Smooth muscle cell (in vitro differentiated cells): ENCODE data around the gene ZBTB46. TPM values are rescaled to one million over a fixed set of nuclear protein-coding genes. Genes with fewer than 3 reads are reported as not detected.

Source experiments
- DNase-seq: peaks from one replicate; lab custom pipeline; 2025; ENCODE audit not compliant: unreplicated experiment; lab: John Stamatoyannopoulos, UW
- H2AFZ ChIP-seq: fragments of 200-600 bp; sonication (generic); 2 replicates; pipeline ENCODE4 v1.6.0; 2016; ENCODE audit warnings: antibody characterized with exemption, low read depth, mild to moderate bottlenecking
- H3F3A ChIP-seq: fragments of 200-600 bp; sonication (generic); 2 replicates; pipeline ENCODE4 v1.6.0; 2017; ENCODE audit warnings: antibody characterized with exemption, low read depth
- H3K27ac ChIP-seq: fragments of 200-600 bp; sonication (generic); 2 replicates; pipeline ENCODE4 v1.5.1; 2016; ENCODE audit warnings: low read depth, mild to moderate bottlenecking
- H3K27me3 ChIP-seq: fragments of 200-600 bp; sonication (generic); 2 replicates; pipeline ENCODE4 v1.6.1; 2016; ENCODE audit warnings: low read depth, mild to moderate bottlenecking
- H3K36me3 ChIP-seq: fragments of 200-600 bp; sonication (generic); 2 replicates; pipeline ENCODE4 v1.5.1; 2016; ENCODE audit warnings: low read depth
- H3K4me1 ChIP-seq: fragments of 200-600 bp; sonication (generic); 2 replicates; pipeline ENCODE4 v1.5.1; 2016; ENCODE audit warnings: low read depth
- H3K4me2 ChIP-seq: fragments of 200-600 bp; sonication (generic); 2 replicates; pipeline ENCODE4 v1.6.0; 2016; ENCODE audit warnings: mild to moderate bottlenecking
- H3K4me3 ChIP-seq: fragments of 200-600 bp; sonication (generic); 2 replicates; pipeline ENCODE4 v1.5.1; 2016; ENCODE audit warnings: mild to moderate bottlenecking
- H3K79me2 ChIP-seq: fragments of 200-600 bp; sonication (generic); 2 replicates; pipeline ENCODE4 v1.6.0; 2016; ENCODE audit warnings: low read depth, mild to moderate bottlenecking
- H3K9ac ChIP-seq: fragments of 200-600 bp; sonication (generic); 2 replicates; pipeline ENCODE4 v1.6.0; 2016; ENCODE audit warnings: low read depth
- H3K9me3 ChIP-seq: fragments of 200-600 bp; sonication (generic); replicated peaks from 2 replicates; pipeline ENCODE4 v1.5.1; 2016; ENCODE audit warnings: low read depth
- H4K20me1 ChIP-seq: fragments of 200-600 bp; sonication (generic); 2 replicates; pipeline ENCODE4 v1.6.0; 2016; ENCODE audit warnings: low read depth
- WGBS: methylation state at CpG from one replicate; pipeline ENCODE4 v1.1.7; 2016; ENCODE audit warnings: low lambda C conversion rate; 5-methylcytosine and 5-hydroxymethylcytosine counted together
- polyA plus RNA-seq: library from polyadenylated mRNA; unstranded; fragments of >200 nt; fragmentation: Nextera tagmentation; extraction: Ambion mirVana; gene quantifications from 2 replicates; pipeline ENCODE4 v1.2.1, GENCODE V29; 2016
- total RNA-seq: library from RNA; depleted of rRNA; stranded (reverse); fragments of >200 nt; gene quantifications from 2 replicates; pipeline ENCODE4 v1.2.3, GENCODE V29; 2014
- TF ChIP-seq, protein P1 (sequence below): fragments of 200-600 bp; sonication (generic); IDR thresholded peaks from 2 replicates; pipeline ENCODE4 v1.5.1; 2017; ENCODE audit warnings: borderline replicate concordance, mild to moderate bottlenecking, antibody characterized with exemption; ENCODE audit not compliant: insufficient read depth, poor library complexity, severe bottlenecking

Gene ZBTB46
- total and polyA plus RNA-seq, 2 experiments from 2014 or later, result 2.3 to 2.7 TPM

GRCh38 chr20:63834491-63834880, 3.4 kb upstream of the ZBTB46 start:
- H4K20me1 ChIP-seq, result peaks cover 6% of the 10 kb centered on the region
- no peak overlapping the region for H3K4me3 ChIP-seq
- H3K27me3 ChIP-seq, result no peaks in the 10 kb centered on the region
- DNase-seq, result no peak
- H3K27ac ChIP-seq, result no peak overlapping the region
- 87% methylated on average over 9 of the region's 9 CpGs for WGBS
- H3K4me2 ChIP-seq, result peak overlapping the region; percentile 79
- H3K9ac ChIP-seq, result no peak overlapping the region
- no peaks in the 10 kb centered on the region for H3K9me3 ChIP-seq
- H3K36me3 ChIP-seq, result no peaks in the 10 kb centered on the region
- H2AFZ ChIP-seq, result no peak overlapping the region
- H3K79me2 ChIP-seq, result no peaks in the 10 kb centered on the region
- H3K4me1 ChIP-seq, result peaks cover 17% of the 10 kb centered on the region
- H3F3A ChIP-seq, result no peaks in the 10 kb centered on the region
- TF ChIP-seq, protein P1, sequence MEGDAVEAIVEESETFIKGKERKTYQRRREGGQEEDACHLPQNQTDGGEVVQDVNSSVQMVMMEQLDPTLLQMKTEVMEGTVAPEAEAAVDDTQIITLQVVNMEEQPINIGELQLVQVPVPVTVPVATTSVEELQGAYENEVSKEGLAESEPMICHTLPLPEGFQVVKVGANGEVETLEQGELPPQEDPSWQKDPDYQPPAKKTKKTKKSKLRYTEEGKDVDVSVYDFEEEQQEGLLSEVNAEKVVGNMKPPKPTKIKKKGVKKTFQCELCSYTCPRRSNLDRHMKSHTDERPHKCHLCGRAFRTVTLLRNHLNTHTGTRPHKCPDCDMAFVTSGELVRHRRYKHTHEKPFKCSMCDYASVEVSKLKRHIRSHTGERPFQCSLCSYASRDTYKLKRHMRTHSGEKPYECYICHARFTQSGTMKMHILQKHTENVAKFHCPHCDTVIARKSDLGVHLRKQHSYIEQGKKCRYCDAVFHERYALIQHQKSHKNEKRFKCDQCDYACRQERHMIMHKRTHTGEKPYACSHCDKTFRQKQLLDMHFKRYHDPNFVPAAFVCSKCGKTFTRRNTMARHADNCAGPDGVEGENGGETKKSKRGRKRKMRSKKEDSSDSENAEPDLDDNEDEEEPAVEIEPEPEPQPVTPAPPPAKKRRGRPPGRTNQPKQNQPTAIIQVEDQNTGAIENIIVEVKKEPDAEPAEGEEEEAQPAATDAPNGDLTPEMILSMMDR, result no peak

- Histone ChIP-seq H3K27me3 (no peaks in the 10 kb centered on the region), H3K9me3 (no peaks in the 10 kb centered on the region), H3K4me2 (no peak overlapping the region), H2AFZ (no peak overlapping the region), H4K20me1 (peaks cover 11% of the 10 kb centered on the region), H3F3A (no peaks in the 10 kb centered on the region), H3K27ac (no peak overlapping the region), H3K4me1 (peaks cover 21% of the 10 kb centered on the region), H3K79me2 (peaks cover 4% of the 10 kb centered on the region), H3K36me3 (no peaks in the 10 kb centered on the region), H3K9ac (no peak overlapping the region), H3K4me3 (no peak overlapping the region)
- TF ChIP-seq, protein P1, result no peak
- WGBS, result 65% methylated on average over 17 of the region's 20 CpGs
- no peak for DNase-seq
These were observed 2.9 kb upstream of the ZBTB46 start for GRCh38 chr20:63833776-63834490.

GRCh38 chr20:63831993-63832686, 1.1 kb upstream of the ZBTB46 start:
- H3K4me1 ChIP-seq, result peaks cover 21% of the 10 kb centered on the region
- no peak overlapping the region for H3K27ac ChIP-seq
- no peaks in the 10 kb centered on the region for H3F3A ChIP-seq
- no peak overlapping the region for H3K9ac ChIP-seq
- no peaks in the 10 kb centered on the region for H3K9me3 ChIP-seq
- peak overlapping the region; percentile 84 for H3K4me2 ChIP-seq
- peaks cover 8% of the 10 kb centered on the region for H3K79me2 ChIP-seq
- 13% methylated on average over 59 of the region's 76 CpGs for WGBS
- peak overlapping the region; percentile 51 for H3K4me3 ChIP-seq
- TF ChIP-seq, protein P1, result no peak
- H3K36me3 ChIP-seq, result no peaks in the 10 kb centered on the region
- H2AFZ ChIP-seq, result no peak overlapping the region
- H4K20me1 ChIP-seq, result peaks cover 23% of the 10 kb centered on the region
- no peak for DNase-seq
- H3K27me3 ChIP-seq, result no peaks in the 10 kb centered on the region
